ENCODE data around the gene LEPROT. TPM values are rescaled to one million over a fixed set of nuclear protein-coding genes. Genes with fewer than 3 reads are reported as not detected.

Gene LEPROT
- total RNA-seq, 1 experiment from 2014 or later: 25.7 TPM

- H3K79me2 ChIP-seq (ENCODE audit: insufficient read depth, low read length): no peaks in the 10 kb centered on the region
- H3K4me1 ChIP-seq (ENCODE audit: control insufficient read depth in 1 of 2, insufficient read depth in 2 of 2, low read length in 2 of 2): no peaks in the 10 kb centered on the region
- TF ChIP-seq POLR2A (IDR thresholded peaks at IDR 0.05; ENCODE audit: borderline replicate concordance, extremely low read depth, insufficient read depth, insufficient read length) (no peak), TCF7L2 (IDR thresholded peaks at IDR 0.05; ENCODE audit: borderline replicate concordance, extremely low read depth, insufficient read depth, insufficient read length) (no peak), EZH2 (IDR thresholded peaks at IDR 0.05) (no peak), ZBTB33 (IDR thresholded peaks at IDR 0.05; ENCODE audit: extremely low read depth, insufficient replicate concordance, low read length) (no peak), RAD21 (IDR thresholded peaks at IDR 0.05; ENCODE audit: low read depth) (no peak), SP1 (IDR thresholded peaks at IDR 0.05; ENCODE audit: low read depth) (no peak), YY1 (IDR thresholded peaks at IDR 0.05; ENCODE audit: extremely low read depth, insufficient replicate concordance, low read depth, low read length) (no peak), EZH2phosphoT487 (IDR thresholded peaks at IDR 0.05; ENCODE audit: borderline replicate concordance) (no peak), SRF (IDR thresholded peaks at IDR 0.05; ENCODE audit: low read depth) (no peak), ZNF274 (IDR thresholded peaks at IDR 0.05; ENCODE audit: low read depth, low read length) (no peak), MAX (IDR thresholded peaks at IDR 0.05) (no peak)
- TF ChIP-seq, protein P1, sequence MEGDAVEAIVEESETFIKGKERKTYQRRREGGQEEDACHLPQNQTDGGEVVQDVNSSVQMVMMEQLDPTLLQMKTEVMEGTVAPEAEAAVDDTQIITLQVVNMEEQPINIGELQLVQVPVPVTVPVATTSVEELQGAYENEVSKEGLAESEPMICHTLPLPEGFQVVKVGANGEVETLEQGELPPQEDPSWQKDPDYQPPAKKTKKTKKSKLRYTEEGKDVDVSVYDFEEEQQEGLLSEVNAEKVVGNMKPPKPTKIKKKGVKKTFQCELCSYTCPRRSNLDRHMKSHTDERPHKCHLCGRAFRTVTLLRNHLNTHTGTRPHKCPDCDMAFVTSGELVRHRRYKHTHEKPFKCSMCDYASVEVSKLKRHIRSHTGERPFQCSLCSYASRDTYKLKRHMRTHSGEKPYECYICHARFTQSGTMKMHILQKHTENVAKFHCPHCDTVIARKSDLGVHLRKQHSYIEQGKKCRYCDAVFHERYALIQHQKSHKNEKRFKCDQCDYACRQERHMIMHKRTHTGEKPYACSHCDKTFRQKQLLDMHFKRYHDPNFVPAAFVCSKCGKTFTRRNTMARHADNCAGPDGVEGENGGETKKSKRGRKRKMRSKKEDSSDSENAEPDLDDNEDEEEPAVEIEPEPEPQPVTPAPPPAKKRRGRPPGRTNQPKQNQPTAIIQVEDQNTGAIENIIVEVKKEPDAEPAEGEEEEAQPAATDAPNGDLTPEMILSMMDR (IDR thresholded peaks at IDR 0.05 in 2 of 3, conservative IDR thresholded peaks at IDR 0.05 in 1 of 3; ENCODE audit: borderline replicate concordance in 1 of 3, insufficient read depth in 1 of 3, low read depth in 2 of 3, low read length in 2 of 3): no peak
- no TSS peak for BruUV-seq (replicated peaks)
- H3K9me2 ChIP-seq (ENCODE audit: insufficient read depth): no peaks in the 10 kb centered on the region
- intact Hi-C loops (cut with micrococcal nuclease): no loop called here
- no peaks in the 10 kb centered on the region for H3K9me3 ChIP-seq (ENCODE audit: control insufficient read depth in 1 of 2, insufficient read depth in 1 of 2, low read depth in 1 of 2, low read length in 2 of 2)
- no peak overlapping the region for H3K9ac ChIP-seq (ENCODE audit: low read length)
- RAD21 ChIA-PET (ENCODE audit: low non-redundant PET in 1 of 2, low total read pairs in 2 of 2, uncharacterized antibody in 2 of 2, unreplicated experiment in 2 of 2): interaction anchor here in 1 of 2 experiments (0.6 kb wide), 1 partner anchor 1064 kb away, joined by 3 read pairs; no protein-coding TSS in a partner anchor
- no peak overlapping the region for H3K4me3 ChIP-seq (replicated peaks in 1 of 2; ENCODE audit: low read depth in 1 of 2, low read length in 2 of 2)
- ATAC-seq (no peak), DNase-seq (ENCODE audit: low read depth, low spot score) (no peak)
- H4K20me1 ChIP-seq (ENCODE audit: insufficient read depth): no peaks in the 10 kb centered on the region
- POLR2A ChIA-PET: no interaction called here
- CTCF ChIA-PET: no interaction called here
- no peaks in the 10 kb centered on the region for H3K27me3 ChIP-seq (ENCODE audit: insufficient read depth, low read length)
- no peaks in the 10 kb centered on the region for H3K36me3 ChIP-seq (ENCODE audit: control insufficient read depth in 1 of 2, insufficient read depth in 2 of 2, low read length in 2 of 2)
- no peak overlapping the region for H2AFZ ChIP-seq (ENCODE audit: low read depth, low read length, poor library complexity, severe bottlenecking)
- no peak overlapping the region for H3K4me2 ChIP-seq (ENCODE audit: low read length)
- no peak overlapping the region for H3K27ac ChIP-seq (ENCODE audit: low read depth, low read length)
These were observed 48.9 kb upstream of the LEPROT start for GRCh38 chr1:65371544-65371943.
